D721Med (cell line): ENCODE data around the gene SCD5.

Experiments used
- DNase-seq: peaks from one replicate; pipeline ENCODE4 v3.0.0; 2011; ENCODE audit warnings: low spot score; ENCODE audit not compliant: insufficient read length
- FAIRE-seq: peaks from 2 replicates; lab custom pipeline; 2011; peaks lifted over from hg19 to GRCh38; lab: Jason Lieb, UNC
- TF ChIP-seq, protein P1 (sequence below): IDR thresholded peaks from 2 replicates; pipeline ENCODE4 v1.5.1; 2012; ENCODE audit warnings: mild to moderate bottlenecking, control low read depth; ENCODE audit not compliant: insufficient read depth; ENCODE audit errors: missing control alignments

The SCD5 gene

DNA sequence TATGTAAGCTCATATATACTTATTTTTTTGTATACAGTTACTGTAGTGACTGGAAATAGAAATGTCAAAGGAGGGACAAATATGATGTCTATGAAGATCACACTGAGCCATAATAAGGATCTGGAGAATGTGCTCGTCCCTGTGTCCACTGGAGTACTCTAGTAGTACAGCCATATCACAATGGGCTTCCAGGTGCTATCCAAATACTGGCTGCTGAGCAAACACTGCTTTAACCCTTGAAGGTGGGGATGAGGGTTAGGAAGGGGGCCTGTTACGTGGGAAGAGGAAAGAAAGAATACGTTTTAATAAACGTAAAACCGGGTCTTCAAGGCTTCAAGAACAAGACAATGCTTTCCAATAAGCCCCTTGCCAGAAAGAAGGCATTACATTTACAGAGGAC lies 207.0 kb downstream of the SCD5 start:
- DNase-seq (no peak), FAIRE-seq (no peak)
- TF ChIP-seq, protein P1, sequence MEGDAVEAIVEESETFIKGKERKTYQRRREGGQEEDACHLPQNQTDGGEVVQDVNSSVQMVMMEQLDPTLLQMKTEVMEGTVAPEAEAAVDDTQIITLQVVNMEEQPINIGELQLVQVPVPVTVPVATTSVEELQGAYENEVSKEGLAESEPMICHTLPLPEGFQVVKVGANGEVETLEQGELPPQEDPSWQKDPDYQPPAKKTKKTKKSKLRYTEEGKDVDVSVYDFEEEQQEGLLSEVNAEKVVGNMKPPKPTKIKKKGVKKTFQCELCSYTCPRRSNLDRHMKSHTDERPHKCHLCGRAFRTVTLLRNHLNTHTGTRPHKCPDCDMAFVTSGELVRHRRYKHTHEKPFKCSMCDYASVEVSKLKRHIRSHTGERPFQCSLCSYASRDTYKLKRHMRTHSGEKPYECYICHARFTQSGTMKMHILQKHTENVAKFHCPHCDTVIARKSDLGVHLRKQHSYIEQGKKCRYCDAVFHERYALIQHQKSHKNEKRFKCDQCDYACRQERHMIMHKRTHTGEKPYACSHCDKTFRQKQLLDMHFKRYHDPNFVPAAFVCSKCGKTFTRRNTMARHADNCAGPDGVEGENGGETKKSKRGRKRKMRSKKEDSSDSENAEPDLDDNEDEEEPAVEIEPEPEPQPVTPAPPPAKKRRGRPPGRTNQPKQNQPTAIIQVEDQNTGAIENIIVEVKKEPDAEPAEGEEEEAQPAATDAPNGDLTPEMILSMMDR: no peak

DNA sequence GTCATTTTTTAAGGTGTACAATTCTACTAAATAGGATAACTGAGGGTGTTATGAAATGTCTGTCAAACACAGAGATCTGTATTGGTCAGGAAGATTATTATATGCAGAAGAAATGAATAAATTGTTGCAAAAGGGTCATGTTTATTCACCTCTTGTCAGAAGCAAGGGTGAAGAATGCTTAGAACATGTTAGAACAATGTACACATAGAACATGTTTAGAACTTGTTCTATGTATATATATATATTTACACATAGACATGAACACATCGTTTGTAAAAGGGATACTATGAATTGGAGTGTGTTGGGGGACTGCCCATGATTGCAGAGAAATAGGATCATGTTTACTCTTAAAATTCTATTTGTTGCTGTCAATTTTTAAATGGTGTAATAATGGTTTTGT lies 208.8 kb downstream of the SCD5 start:
- TF ChIP-seq, protein P1: no peak
- no peak for DNase-seq
- no peak for FAIRE-seq

DNA sequence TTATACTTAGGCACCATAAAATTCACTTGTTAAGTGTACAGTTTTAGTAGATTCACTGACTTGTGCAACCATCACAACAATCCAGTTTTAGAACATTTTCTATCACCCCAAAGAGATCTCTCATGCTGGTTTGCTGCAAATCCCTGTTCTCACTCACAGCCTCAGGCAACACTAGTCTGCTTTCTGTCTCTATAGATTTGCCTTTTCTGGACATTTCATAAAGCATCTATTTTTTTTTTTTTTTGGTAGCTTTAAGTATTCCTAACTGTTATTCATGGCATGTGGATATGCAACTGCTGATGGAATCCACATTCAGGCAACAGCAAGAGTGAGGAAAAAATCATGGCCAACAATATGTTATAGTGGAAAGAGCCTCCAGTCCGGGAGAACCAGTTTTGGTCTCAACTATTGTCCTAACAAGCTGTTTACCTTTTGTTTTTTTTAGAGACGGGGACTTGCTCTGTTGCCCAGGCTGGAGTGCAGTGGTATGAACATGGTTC lies 209.8 kb downstream of the SCD5 start:
- DNase-seq (no peak), FAIRE-seq (no peak)
- TF ChIP-seq, protein P1: no peak

DNA sequence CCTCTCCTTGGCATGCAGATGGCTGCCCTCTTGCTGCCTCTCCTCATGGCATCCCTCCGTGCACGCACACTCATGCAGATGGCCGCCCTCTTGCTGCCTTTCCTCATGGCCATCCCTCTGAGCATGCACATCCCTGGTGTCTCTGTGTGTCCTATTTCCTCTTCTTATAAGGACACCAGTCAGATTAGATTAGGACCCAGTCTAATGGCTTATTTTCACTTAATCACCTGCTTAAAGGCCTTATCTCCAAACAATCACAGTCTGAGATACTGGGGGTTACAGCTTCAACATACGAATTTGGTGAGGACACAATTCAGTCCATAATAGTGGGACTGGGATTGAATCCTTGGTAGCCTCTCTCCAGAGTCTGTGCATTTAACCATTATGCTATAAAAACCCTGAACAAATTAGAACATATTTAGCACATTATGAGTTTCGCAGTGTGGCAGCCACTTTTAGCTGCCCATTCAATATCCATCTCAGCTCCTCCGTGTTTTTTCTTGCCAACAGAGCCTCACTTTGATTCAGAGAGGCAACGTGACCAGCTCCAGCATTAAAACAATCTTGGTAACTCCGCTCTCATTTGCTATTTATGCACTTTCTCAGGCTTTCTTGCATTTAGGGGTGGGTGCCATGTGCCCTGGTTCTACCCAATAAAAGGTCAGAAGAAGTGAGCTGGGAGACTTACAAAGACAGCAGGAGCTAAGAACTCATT lies 210.6 kb downstream of the SCD5 start:
- TF ChIP-seq, protein P1: no peak
- FAIRE-seq (no peak), DNase-seq (no peak)

DNA sequence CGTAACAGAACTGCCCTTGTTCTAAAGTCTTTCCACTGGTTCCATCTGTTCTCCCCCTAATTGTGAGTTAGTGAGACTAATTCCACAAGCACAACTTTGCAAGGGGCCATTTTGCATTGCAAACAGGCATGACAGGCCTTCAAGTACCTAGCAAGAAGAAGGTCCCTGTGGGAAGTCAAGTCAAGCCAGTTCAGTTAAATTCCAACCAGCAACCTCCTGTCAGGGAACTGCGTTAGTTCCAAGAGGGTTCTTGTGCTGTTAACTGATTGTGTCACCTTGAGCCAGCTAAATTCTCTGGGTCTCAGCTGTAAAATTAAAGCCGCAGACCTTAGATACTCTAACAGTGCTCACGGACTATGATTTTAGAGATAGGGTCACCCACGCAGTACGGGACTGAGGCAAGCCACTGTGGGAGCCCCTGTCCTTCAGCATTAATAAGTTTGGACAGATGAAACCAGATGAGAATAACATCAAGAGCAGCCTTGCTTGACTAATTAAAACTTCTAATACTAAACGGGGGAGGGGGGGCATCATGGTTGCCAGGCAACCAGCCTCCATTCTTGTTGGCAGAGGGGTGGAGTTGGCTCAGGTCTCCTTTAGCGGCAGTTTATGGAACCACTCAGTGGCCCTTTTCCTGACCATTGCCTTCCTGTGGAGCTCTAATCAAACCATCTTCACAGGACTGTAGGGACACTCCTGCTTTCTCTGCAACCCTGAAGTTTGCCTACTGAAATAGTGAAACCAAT lies 212.7 kb downstream of the SCD5 start:
- TF ChIP-seq, protein P1: no peak
- no peak for FAIRE-seq
- DNase-seq: no peak

DNA sequence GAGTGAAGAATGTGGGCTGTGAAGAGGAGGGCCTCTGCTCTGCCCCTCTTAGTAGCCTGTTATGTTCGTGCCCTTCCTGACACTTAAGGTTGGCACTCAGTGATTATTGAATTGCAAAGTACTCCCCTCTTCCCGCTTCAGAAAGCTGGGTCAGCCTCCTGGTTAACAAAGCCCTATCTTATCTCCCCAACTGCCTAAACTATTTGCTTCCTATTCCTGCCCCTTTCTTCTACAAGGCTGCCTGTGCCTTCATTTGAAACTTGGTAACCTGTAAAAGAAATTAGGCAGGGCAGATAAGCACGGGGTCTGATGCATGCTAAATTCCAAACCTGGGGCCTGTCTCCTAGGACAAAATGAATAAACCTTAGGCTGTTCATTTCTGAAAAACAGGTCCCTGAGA lies 213.7 kb downstream of the SCD5 start:
- DNase-seq (no peak), FAIRE-seq (no peak)
- TF ChIP-seq, protein P1: no peak
